Stimulated activated CD4-positive, alpha-beta T cell treated with anti-CD3 and anti-CD28 coated beads, Interleukin-12 subunit alpha, Interleukin-12 subunit beta, amount 100 ng/mL, for 48 hours (primary cell): ENCODE measurements around the gene ARL15.

Experiments used
- DNase-seq, 3 donors: peaks; one replicate each; pipeline ENCODE4 v3.0.0-alpha.2; 2020; ENCODE audit warnings: low read depth in 2 of 3, low spot score in 1 of 3

Gene ARL15

GRCh38 chr5:54214722-54215121, 95.7 kb downstream of the ARL15 start:
- DNase-seq = no peak

GRCh38 chr5:54212331-54212730, 98.0 kb downstream of the ARL15 start:
- no peak for DNase-seq

- DNase-seq = no peak
These were observed 98.5 kb downstream of the ARL15 start for GRCh38 chr5:54211912-54212311.

GRCh38 chr5:54207566-54207965, 102.8 kb downstream of the ARL15 start:
- no peak for DNase-seq

GRCh38 chr5:54206580-54207229, 103.7 kb downstream of the ARL15 start:
- no peak for DNase-seq

- DNase-seq = no peak
These were observed 104.5 kb downstream of the ARL15 start for GRCh38 chr5:54205918-54206317.

GRCh38 chr5:54205453-54205852, 104.9 kb downstream of the ARL15 start:
- no peak for DNase-seq

- DNase-seq = no peak
These were observed 113.4 kb downstream of the ARL15 start for GRCh38 chr5:54197018-54197417.

- no peak for DNase-seq
These were observed 114.7 kb downstream of the ARL15 start for GRCh38 chr5:54195701-54196100.

- DNase-seq = no peak
These were observed 116.1 kb downstream of the ARL15 start for GRCh38 chr5:54194318-54194717.

GRCh38 chr5:54187694-54188093, 122.7 kb downstream of the ARL15 start:
- no peak for DNase-seq

GRCh38 chr5:54186912-54187445, 123.4 kb downstream of the ARL15 start:
- no peak for DNase-seq

GRCh38 chr5:54186108-54186507, 124.3 kb downstream of the ARL15 start:
- DNase-seq = no peak

GRCh38 chr5:54184806-54185205, 125.6 kb downstream of the ARL15 start:
- no peak for DNase-seq

GRCh38 chr5:54180630-54181031, 129.7 kb downstream of the ARL15 start:
- no peak for DNase-seq

GRCh38 chr5:54178991-54179390, 131.4 kb downstream of the ARL15 start:
- no peak for DNase-seq

- DNase-seq = no peak
These were observed 132.2 kb downstream of the ARL15 start for GRCh38 chr5:54178207-54178606.

GRCh38 chr5:54177058-54177457, 133.3 kb downstream of the ARL15 start:
- DNase-seq = no peak

- no peak for DNase-seq
These were observed 134.1 kb downstream of the ARL15 start for GRCh38 chr5:54176066-54176830.

GRCh38 chr5:54173251-54173650, 137.1 kb downstream of the ARL15 start:
- no peak for DNase-seq

GRCh38 chr5:54171645-54172384, 138.6 kb downstream of the ARL15 start:
- no peak for DNase-seq

- no peak for DNase-seq
These were observed 144.7 kb downstream of the ARL15 start for GRCh38 chr5:54165687-54166086.
